Thyroid gland (tissue), 4 donors: ENCODE results near the gene CD2AP.

ENCODE experiments used
- CTCF ChIP-seq, 6 experiments: fragments of 200-600 bp in 3 of 6; fragments of 450-650 bp in 3 of 6; sonication (generic) in 3 of 6; IDR thresholded peaks; one replicate each; pipeline ENCODE4 v1.5.1; 2016 to 2019; ENCODE audit warnings: antibody characterized with exemption in 6 of 6, mild to moderate bottlenecking in 2 of 6, inconsistent platforms in 1 of 6, moderate library complexity in 1 of 6
- POLR2A ChIP-seq, 2 donors: fragments of 450-650 bp; IDR thresholded peaks; one replicate each; pipeline ENCODE4 v1.6.1; 2017; ENCODE audit warnings: antibody characterized with exemption in 2 of 2, mild to moderate bottlenecking in 2 of 2, moderate library complexity in 1 of 2

DNA sequence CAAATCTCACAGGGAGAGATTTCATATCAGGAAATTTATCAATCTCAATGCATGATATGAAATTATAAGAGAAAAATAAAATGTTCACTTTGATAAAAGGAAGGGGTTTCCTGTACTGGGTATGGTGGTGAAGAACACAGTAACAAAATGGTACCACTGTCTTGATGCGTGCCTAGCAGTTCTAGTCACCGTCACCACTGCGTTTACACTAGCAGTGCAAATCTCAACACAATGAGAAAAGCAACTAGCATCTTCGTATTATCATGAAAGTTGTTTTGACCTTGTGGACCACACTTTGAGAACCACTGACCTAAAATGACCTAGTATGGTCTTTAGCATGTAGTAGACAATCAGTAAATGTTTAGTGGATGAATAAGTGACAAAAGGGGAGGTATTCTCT lies 152.4 kb downstream of the CD2AP start:
- no peak for TF ChIP-seq CTCF (IDR thresholded peaks at IDR 0.05)
- no peak for TF ChIP-seq POLR2A (IDR thresholded peaks at IDR 0.05)
